HG02759 (cell line): ENCODE measurements around the gene SSR1.

ENCODE experiments used
- ATAC-seq: cut with Tn5 transposase; IDR thresholded peaks from one replicate; pipeline ENCODE4 v1.9.1; 2021; ENCODE audit warnings: mild to moderate bottlenecking, moderate library complexity; ENCODE audit not compliant: unreplicated experiment

Gene SSR1

GRCh38 chr6:7241709-7242645 is 71.0 kb downstream of the SSR1 start:
- no peak for ATAC-seq

- ATAC-seq, result no peak
These were observed 71.8 kb downstream of the SSR1 start for GRCh38 chr6:7241160-7241559.

GRCh38 chr6:7240351-7240750 is 72.6 kb downstream of the SSR1 start:
- ATAC-seq, result no peak

GRCh38 chr6:7239590-7239948 is 73.4 kb downstream of the SSR1 start:
- no peak for ATAC-seq

GRCh38 chr6:7238900-7239589 is 74.0 kb downstream of the SSR1 start:
- peak; percentile 63 for ATAC-seq

GRCh38 chr6:7238526-7238899 is 74.5 kb downstream of the SSR1 start:
- no peak for ATAC-seq

GRCh38 chr6:7237653-7238188 is 75.3 kb downstream of the SSR1 start:
- no peak for ATAC-seq

GRCh38 chr6:7236306-7237209 is 76.4 kb downstream of the SSR1 start:
- ATAC-seq, result peak; percentile 71

GRCh38 chr6:7235712-7236305 is 77.2 kb downstream of the SSR1 start:
- ATAC-seq, result no peak

- no peak for ATAC-seq
These were observed 78.5 kb downstream of the SSR1 start for GRCh38 chr6:7234547-7234946.

- no peak for ATAC-seq
These were observed 80.6 kb downstream of the SSR1 start for GRCh38 chr6:7232351-7232750.

GRCh38 chr6:7230956-7231713 is 81.9 kb downstream of the SSR1 start:
- ATAC-seq, result no peak

GRCh38 chr6:7230327-7230691 is 82.7 kb downstream of the SSR1 start:
- ATAC-seq, result no peak

- ATAC-seq, result no peak
These were observed 83.3 kb downstream of the SSR1 start for GRCh38 chr6:7229376-7230326.

- no peak for ATAC-seq
These were observed 84.2 kb downstream of the SSR1 start for GRCh38 chr6:7228662-7229375.

- ATAC-seq, result no peak
These were observed 88.3 kb downstream of the SSR1 start for GRCh38 chr6:7224731-7225130.

GRCh38 chr6:7222197-7222596 is 90.8 kb downstream of the SSR1 start:
- ATAC-seq, result no peak

GRCh38 chr6:7219310-7219709 is 93.7 kb downstream of the SSR1 start:
- ATAC-seq, result no peak
